ENCODE results near the gene BICRA.

DNA sequence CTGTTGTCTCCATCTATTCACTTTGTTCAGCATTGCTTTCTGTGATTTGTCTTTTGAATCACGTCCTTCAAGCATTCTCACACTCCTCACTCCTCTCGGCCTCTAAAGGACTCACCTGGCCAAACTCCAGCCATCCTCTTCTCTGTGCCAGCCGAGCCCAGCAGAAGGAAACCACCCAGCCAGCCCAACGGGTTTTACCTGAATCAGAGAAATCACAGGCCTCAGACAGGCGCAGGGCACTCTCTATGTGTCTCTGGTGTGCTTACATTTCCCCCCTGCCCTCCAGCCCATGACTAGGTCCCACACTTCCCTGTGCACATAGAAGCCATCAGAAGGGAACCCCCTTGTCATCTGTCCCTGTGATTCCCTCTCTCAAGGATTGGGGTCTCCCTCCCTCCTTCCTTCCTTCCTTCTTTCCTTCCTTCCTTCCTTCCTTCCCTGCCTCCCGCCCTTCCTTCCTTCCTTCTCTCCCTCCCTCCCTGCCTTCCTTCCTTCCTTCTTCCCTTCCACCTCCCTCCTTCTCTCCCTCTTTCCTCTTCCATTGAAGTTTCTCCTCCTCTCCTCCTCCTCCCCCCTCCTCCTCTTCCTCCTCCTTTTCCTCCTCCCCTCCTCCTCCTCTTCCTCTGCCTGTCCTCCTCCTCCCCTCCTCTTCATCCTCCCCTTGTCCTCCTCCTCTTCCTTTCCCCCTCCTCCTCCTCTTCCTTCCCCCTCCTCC is 27.2 kb upstream of the BICRA start:
- TF ChIP-seq, protein P1, sequence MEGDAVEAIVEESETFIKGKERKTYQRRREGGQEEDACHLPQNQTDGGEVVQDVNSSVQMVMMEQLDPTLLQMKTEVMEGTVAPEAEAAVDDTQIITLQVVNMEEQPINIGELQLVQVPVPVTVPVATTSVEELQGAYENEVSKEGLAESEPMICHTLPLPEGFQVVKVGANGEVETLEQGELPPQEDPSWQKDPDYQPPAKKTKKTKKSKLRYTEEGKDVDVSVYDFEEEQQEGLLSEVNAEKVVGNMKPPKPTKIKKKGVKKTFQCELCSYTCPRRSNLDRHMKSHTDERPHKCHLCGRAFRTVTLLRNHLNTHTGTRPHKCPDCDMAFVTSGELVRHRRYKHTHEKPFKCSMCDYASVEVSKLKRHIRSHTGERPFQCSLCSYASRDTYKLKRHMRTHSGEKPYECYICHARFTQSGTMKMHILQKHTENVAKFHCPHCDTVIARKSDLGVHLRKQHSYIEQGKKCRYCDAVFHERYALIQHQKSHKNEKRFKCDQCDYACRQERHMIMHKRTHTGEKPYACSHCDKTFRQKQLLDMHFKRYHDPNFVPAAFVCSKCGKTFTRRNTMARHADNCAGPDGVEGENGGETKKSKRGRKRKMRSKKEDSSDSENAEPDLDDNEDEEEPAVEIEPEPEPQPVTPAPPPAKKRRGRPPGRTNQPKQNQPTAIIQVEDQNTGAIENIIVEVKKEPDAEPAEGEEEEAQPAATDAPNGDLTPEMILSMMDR (IDR thresholded peaks at IDR 0.05; ENCODE audit: borderline replicate concordance, extremely low read depth, low read length, poor library complexity, severe bottlenecking): no peak
- no peak for TF ChIP-seq EZH2 (IDR thresholded peaks at IDR 0.05; ENCODE audit: borderline replicate concordance, low read depth, low read length, severe bottlenecking)

Measured in DND-41 (cell line).